ENCODE data around the gene NEU3.

Gene NEU3

GRCh38 chr11:74954199-74954598 is 34.5 kb upstream of the NEU3 start:
- TF ChIP-seq ZNF565 (CRISPR knock-in tag; conservative IDR thresholded peaks at IDR 0.05; ENCODE audit: low read depth) (no peak), SNAI2 (CRISPR knock-in tag; IDR thresholded peaks at IDR 0.05) (no peak), POU6F1 (CRISPR knock-in tag; IDR thresholded peaks at IDR 0.05; ENCODE audit: borderline replicate concordance, low read depth) (no peak), CREB5 (CRISPR knock-in tag; IDR thresholded peaks at IDR 0.05; ENCODE audit: low read depth) (no peak), TOX (CRISPR knock-in tag; IDR thresholded peaks at IDR 0.05; ENCODE audit: borderline replicate concordance) (no peak)
- no peak for ATAC-seq

GRCh38 chr11:74956397-74957015 is 32.2 kb upstream of the NEU3 start:
- TF ChIP-seq ZNF565 (CRISPR knock-in tag; conservative IDR thresholded peaks at IDR 0.05; ENCODE audit: low read depth) (no peak), CSDC2 (CRISPR knock-in tag; IDR thresholded peaks at IDR 0.05) (no peak), POU6F1 (CRISPR knock-in tag; IDR thresholded peaks at IDR 0.05; ENCODE audit: borderline replicate concordance, low read depth) (no peak), GLIS3 (CRISPR knock-in tag; IDR thresholded peaks at IDR 0.05) (no peak), TSHZ2 (CRISPR knock-in tag; IDR thresholded peaks at IDR 0.05) (no peak), PPARA (CRISPR knock-in tag; IDR thresholded peaks at IDR 0.05; ENCODE audit: borderline replicate concordance) (no peak), ZC3H10 (CRISPR knock-in tag; IDR thresholded peaks at IDR 0.05) (no peak), PATZ1 (CRISPR knock-in tag; IDR thresholded peaks at IDR 0.05; ENCODE audit: borderline replicate concordance) (no peak), ZFP30 (CRISPR knock-in tag; IDR thresholded peaks at IDR 0.05) (no peak), CREB5 (CRISPR knock-in tag; IDR thresholded peaks at IDR 0.05; ENCODE audit: low read depth) (no peak), ZNF8 (CRISPR knock-in tag; IDR thresholded peaks at IDR 0.05) (no peak), TOX (CRISPR knock-in tag; IDR thresholded peaks at IDR 0.05; ENCODE audit: borderline replicate concordance) (no peak)
- no peak for ATAC-seq

GRCh38 chr11:74957937-74958629 is 30.6 kb upstream of the NEU3 start:
- ATAC-seq = no peak
- TF ChIP-seq TOX (CRISPR knock-in tag; IDR thresholded peaks at IDR 0.05; ENCODE audit: borderline replicate concordance) = no peak
- no peak for TF ChIP-seq ZFP30 (CRISPR knock-in tag; IDR thresholded peaks at IDR 0.05)
- no peak for TF ChIP-seq ISL1 (CRISPR knock-in tag; IDR thresholded peaks at IDR 0.05)
- TF ChIP-seq CSRNP3 (CRISPR knock-in tag; IDR thresholded peaks at IDR 0.05) = no peak
- TF ChIP-seq ZNF70 (CRISPR knock-in tag; IDR thresholded peaks at IDR 0.05) = no peak
- no peak for TF ChIP-seq ESRRG (CRISPR knock-in tag; IDR thresholded peaks at IDR 0.05)
- TF ChIP-seq ZC3H10 (CRISPR knock-in tag; IDR thresholded peaks at IDR 0.05) = no peak
- TF ChIP-seq CSDC2 (CRISPR knock-in tag; IDR thresholded peaks at IDR 0.05) = no peak
- no peak for TF ChIP-seq RARB (CRISPR knock-in tag; IDR thresholded peaks at IDR 0.05)
- no peak for TF ChIP-seq POU6F1 (CRISPR knock-in tag; IDR thresholded peaks at IDR 0.05; ENCODE audit: borderline replicate concordance, low read depth)
- TF ChIP-seq ZNF565 (CRISPR knock-in tag; conservative IDR thresholded peaks at IDR 0.05; ENCODE audit: low read depth) = no peak
- TF ChIP-seq PATZ1 (CRISPR knock-in tag; IDR thresholded peaks at IDR 0.05; ENCODE audit: borderline replicate concordance) = no peak
- TF ChIP-seq ZFP3 (CRISPR knock-in tag; IDR thresholded peaks at IDR 0.05) = no peak

All from SK-N-SH treated with all-trans-retinoic acid at 6 μM for 48 hours (cell line).